Measurements from ENCODE around the gene MPC2.

Gene MPC2

DNA sequence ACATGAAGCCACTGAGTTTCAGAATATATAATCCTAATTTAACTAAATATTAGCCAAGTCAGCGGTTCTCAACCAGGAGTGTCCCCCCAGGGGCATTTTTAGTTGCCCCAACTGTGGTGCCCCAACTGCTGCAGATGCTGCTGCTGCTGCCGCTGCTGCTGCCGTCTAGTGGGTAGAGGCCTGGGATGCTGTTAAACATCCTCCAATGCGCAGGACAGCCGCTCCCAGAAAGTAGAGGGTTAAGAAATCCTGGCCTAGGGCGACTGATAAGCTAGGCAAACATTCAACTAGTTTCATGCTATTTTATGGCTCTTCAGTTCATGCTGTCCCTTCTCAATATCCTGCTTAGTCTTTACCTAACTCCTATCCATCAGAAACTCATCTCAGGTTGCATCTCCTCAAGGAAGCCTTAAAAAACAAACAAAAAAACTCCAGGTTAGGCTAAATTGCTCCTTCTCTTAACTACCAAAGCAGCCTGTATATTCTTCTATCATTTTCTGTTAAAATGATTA is 10.3 kb downstream of the MPC2 start:
- peak; percentile 28 to 33 for DNase-seq
- no peak for TF ChIP-seq POLR2A (IDR thresholded peaks at IDR 0.05; ENCODE audit: low read length)
- TF ChIP-seq GATA1 (IDR thresholded peaks at IDR 0.05; ENCODE audit: low read depth, low read length), result no peak

- no peak for TF ChIP-seq POLR2A (IDR thresholded peaks at IDR 0.05; ENCODE audit: low read length)
- TF ChIP-seq GATA1 (IDR thresholded peaks at IDR 0.05; ENCODE audit: low read depth, low read length), result no peak
These were observed 12.2 kb downstream of the MPC2 start for GRCh38 chr1:167924543-167925231.

DNA sequence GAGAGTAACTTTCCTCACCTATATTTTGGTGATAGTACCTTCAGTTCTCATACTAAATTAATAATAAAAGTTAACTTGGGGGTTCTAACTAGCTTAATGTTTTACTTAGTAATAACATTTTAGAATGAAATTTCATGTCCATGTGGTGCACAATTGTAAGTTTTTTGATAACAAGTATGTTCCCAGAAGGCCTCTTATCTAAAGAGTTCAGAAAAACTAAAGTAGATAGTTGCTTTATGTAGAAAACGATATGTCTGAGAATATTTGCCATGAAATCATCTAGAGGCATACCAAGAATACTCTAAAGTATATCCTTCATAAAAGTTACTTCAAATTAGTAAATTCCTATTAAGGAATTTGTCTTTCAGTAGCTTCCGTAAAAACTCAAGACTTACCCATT is 12.8 kb downstream of the MPC2 start:
- DNase-seq, result peak; percentile 70 to 76
- no peak for TF ChIP-seq GATA1 (IDR thresholded peaks at IDR 0.05; ENCODE audit: low read depth, low read length)
- peak; percentile 23 for TF ChIP-seq POLR2A (IDR thresholded peaks at IDR 0.05; ENCODE audit: low read length)

More at GRCh38 chr1:167924543-167925231, 12.2 kb downstream of the MPC2 start:
- DNase-seq, result peak; percentile 60 to 66

DNA sequence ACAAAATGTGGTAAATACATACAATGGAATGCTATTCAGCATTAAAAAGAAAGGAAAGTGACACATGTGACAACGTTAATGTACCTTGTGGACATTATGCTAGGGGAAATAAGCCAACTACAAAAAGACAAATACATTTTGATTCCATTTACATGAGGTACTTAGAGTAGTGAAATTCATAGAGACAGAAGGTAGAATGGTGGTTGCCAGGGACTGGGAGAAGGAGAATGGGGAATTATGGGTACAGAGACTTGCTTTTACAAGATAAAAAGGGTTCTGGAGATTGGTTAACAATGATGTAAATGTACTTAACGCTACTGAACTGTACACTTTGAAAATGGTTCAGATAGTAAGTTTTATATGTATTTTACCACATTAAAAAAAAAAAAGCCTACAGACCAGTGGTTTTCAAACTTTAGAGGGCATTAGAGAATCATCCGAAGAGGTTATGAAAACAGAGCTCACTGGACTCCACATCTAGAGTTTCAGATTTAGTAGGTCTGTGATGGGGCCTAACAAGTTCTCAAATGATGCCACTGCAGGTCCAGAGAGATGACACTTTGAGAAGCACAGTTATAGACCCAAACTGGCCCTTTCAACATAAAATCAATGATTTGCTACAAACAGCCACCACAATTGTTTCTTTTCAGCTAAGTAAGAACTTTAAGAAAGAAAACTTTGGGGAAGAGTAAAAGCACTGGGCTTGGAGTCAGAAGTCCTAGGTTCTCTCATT is 13.4 kb downstream of the MPC2 start:
- no peak for TF ChIP-seq POLR2A (IDR thresholded peaks at IDR 0.05; ENCODE audit: low read length)
- TF ChIP-seq GATA1 (IDR thresholded peaks at IDR 0.05; ENCODE audit: low read depth, low read length), result no peak
- peak in 1 of 2 experiments; percentile 70 for DNase-seq

- TF ChIP-seq GATA1 (IDR thresholded peaks at IDR 0.05; ENCODE audit: low read depth, low read length) (no peak), POLR2A (IDR thresholded peaks at IDR 0.05; ENCODE audit: low read length) (no peak)
- peak in 1 of 2 experiments; percentile 41 for DNase-seq
These were observed 14.2 kb downstream of the MPC2 start for GRCh38 chr1:167922611-167923074.

- peak in 1 of 2 experiments; percentile 21 for DNase-seq
- TF ChIP-seq POLR2A (IDR thresholded peaks at IDR 0.05; ENCODE audit: low read length), result no peak
- no peak for TF ChIP-seq GATA1 (IDR thresholded peaks at IDR 0.05; ENCODE audit: low read depth, low read length)
These were observed 14.8 kb downstream of the MPC2 start for GRCh38 chr1:167922023-167922422.

GRCh38 chr1:167916766-167917511 is 19.9 kb downstream of the MPC2 start:
- no peak for DNase-seq
- TF ChIP-seq GATA1 (IDR thresholded peaks at IDR 0.05; ENCODE audit: low read depth, low read length) (no peak), POLR2A (IDR thresholded peaks at IDR 0.05; ENCODE audit: low read length) (no peak)

GRCh38 chr1:167915569-167915968 is 21.3 kb downstream of the MPC2 start:
- TF ChIP-seq GATA1 (IDR thresholded peaks at IDR 0.05; ENCODE audit: low read depth, low read length) (no peak), POLR2A (IDR thresholded peaks at IDR 0.05; ENCODE audit: low read length) (no peak)
- no peak for DNase-seq

- no peak for TF ChIP-seq GATA1 (IDR thresholded peaks at IDR 0.05; ENCODE audit: low read depth, low read length)
- TF ChIP-seq POLR2A (IDR thresholded peaks at IDR 0.05; ENCODE audit: low read length), result no peak
- DNase-seq, result no peak
These were observed 22.9 kb downstream of the MPC2 start, which contains the start of gene ADCY10 for GRCh38 chr1:167913895-167914496. Gene ADCY10, minus strand, starts transcription at chr1:167914134. Its CDS starts 8,994 bp downstream, at chr1:167905140.

DNA sequence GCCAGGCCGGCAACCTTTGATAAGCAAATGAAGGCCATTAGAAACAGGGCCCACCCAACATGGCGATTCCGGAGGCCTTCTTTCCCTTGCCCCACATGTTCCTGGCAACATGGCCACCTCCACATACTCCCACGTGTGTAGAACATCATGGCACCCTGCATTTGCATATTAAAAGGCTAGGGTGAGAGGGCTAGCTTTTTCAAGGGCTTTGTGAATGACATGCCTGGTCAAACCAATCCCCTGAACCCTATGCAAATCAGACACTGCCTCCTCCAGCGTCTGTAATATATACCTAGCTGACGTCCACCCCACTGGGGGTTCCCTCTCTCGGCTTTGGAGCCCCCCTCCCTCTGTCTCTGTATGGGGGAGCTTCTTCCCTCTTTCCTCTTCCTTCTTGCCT is 24.6 kb downstream of the MPC2 start:
- TF ChIP-seq POLR2A (IDR thresholded peaks at IDR 0.05; ENCODE audit: low read length) (no peak), GATA1 (IDR thresholded peaks at IDR 0.05; ENCODE audit: low read depth, low read length) (no peak)
- DNase-seq, result no peak

- no peak for TF ChIP-seq GATA1 (IDR thresholded peaks at IDR 0.05; ENCODE audit: low read depth, low read length)
- TF ChIP-seq POLR2A (IDR thresholded peaks at IDR 0.05; ENCODE audit: low read length), result no peak
- no peak for DNase-seq
These were observed 25.5 kb downstream of the MPC2 start for GRCh38 chr1:167911413-167911812.

DNA sequence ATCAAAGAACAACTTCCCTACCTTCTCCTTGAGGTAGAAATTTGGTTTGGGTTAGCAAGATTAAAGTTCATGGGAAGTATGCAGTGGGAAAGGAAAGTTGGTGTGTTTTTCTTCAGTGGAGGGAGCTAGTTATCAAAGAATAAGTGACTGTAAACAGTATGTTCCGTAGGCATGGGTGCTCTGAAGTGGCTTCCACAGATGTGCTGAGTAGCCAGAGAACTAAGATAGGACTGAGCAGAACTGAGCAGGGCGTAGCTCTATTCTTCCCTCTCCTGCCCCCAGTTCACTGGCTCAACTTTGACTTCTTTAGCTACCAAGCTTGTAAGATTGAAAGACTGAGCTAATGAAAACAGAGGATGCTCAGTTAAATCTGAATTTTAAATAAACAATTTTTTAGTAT is 26.3 kb downstream of the MPC2 start:
- TF ChIP-seq POLR2A (IDR thresholded peaks at IDR 0.05; ENCODE audit: low read length) (no peak), GATA1 (IDR thresholded peaks at IDR 0.05; ENCODE audit: low read depth, low read length) (no peak)
- DNase-seq, result no peak

DNA sequence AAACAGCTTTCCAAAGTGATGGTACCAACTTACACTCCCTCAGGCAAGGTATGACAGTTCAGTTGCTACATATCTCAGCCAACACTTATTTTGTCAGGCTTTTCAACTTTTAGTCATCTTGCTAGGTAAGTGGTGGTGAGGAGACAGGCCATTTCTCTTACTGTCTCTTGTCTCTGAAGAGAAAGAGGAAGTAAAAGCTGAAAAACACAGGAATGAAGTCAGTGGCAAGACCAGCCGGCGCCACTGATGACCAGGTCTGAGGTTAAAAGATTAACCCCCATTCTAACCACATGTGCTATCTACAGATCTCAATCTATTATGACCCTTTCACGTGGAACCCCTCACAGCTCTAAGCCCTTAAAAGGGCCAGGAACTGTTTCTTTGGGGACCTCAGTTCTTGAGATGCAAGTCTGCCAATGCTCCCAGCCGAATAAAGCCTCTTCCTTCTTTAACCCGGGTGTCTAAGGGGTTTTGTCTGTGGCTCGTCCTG is 27.1 kb downstream of the MPC2 start:
- peak; percentile 35 to 56 for DNase-seq
- TF ChIP-seq GATA1 (IDR thresholded peaks at IDR 0.05; ENCODE audit: low read depth, low read length), result no peak
- no peak for TF ChIP-seq POLR2A (IDR thresholded peaks at IDR 0.05; ENCODE audit: low read length)
